ENCODE measurements around the gene XCR1. TPM values are rescaled to one million over a fixed set of nuclear protein-coding genes. Genes with fewer than 3 reads are reported as not detected.

Gene XCR1
- total RNA-seq, 1 experiment from 2014 or later, result not detected

- TF ChIP-seq JUND (IDR thresholded peaks at IDR 0.05) (no peak), CTCF (IDR thresholded peaks at IDR 0.05 in 2 of 3, conservative IDR thresholded peaks at IDR 0.05 in 1 of 3; ENCODE audit: borderline replicate concordance in 1 of 3, insufficient read depth in 1 of 3, low read depth in 2 of 3, low read length in 2 of 3) (no peak)
Observed at GRCh38 chr3:45988804-45989203, 38.5 kb downstream of the XCR1 start (continued).

GRCh38 chr3:45988362-45988761 is 38.9 kb downstream of the XCR1 start:
- H3K27ac ChIP-seq (ENCODE audit: low read depth, low read length), result no peak overlapping the region
- no peak for ATAC-seq
- H3K79me2 ChIP-seq (ENCODE audit: insufficient read depth, low read length), result peaks cover 45% of the 10 kb centered on the region
- DNase-seq (ENCODE audit: low read depth, low spot score), result no peak
- no peak overlapping the region for H3K9ac ChIP-seq (ENCODE audit: low read length)
- no peaks in the 10 kb centered on the region for H3K27me3 ChIP-seq (ENCODE audit: insufficient read depth, low read length)
- H3K4me3 ChIP-seq (replicated peaks in 1 of 2; ENCODE audit: low read depth in 1 of 2, low read length in 2 of 2), result no peak overlapping the region
- no peaks in the 10 kb centered on the region for H3K9me3 ChIP-seq (ENCODE audit: control insufficient read depth in 1 of 2, insufficient read depth in 1 of 2, low read depth in 1 of 2, low read length in 2 of 2)
- no peaks in the 10 kb centered on the region for H3K9me2 ChIP-seq (ENCODE audit: insufficient read depth)
- intact Hi-C loops (cut with micrococcal nuclease), result no loop called here
- H2AFZ ChIP-seq (ENCODE audit: low read depth, low read length, poor library complexity, severe bottlenecking), result no peak overlapping the region
- ChIA-PET POLR2A (no interaction called here), CTCF (no interaction called here), RAD21 (ENCODE audit: low non-redundant PET in 1 of 2, low total read pairs in 2 of 2, uncharacterized antibody in 2 of 2, unreplicated experiment in 2 of 2) (no interaction called here)
- peaks cover 6 to 15% of the 10 kb centered on the region in 2 experiments; a peak in 1 of 4 replicates for H3K36me3 ChIP-seq (ENCODE audit: control insufficient read depth in 1 of 2, insufficient read depth in 2 of 2, low read length in 2 of 2)
- no peaks in the 10 kb centered on the region for H4K20me1 ChIP-seq (ENCODE audit: insufficient read depth)
- peaks cover 0 to 25% of the 10 kb centered on the region in 2 experiments; a peak in 2 of 4 replicates for H3K4me1 ChIP-seq (ENCODE audit: control insufficient read depth in 1 of 2, insufficient read depth in 2 of 2, low read length in 2 of 2)
- H3K4me2 ChIP-seq (ENCODE audit: low read length), result no peak overlapping the region
- no peak for TF ChIP-seq YY1 (IDR thresholded peaks at IDR 0.05; ENCODE audit: extremely low read depth, insufficient replicate concordance, low read depth, low read length)
- TF ChIP-seq JUND (IDR thresholded peaks at IDR 0.05), result no peak
- TF ChIP-seq MAX (IDR thresholded peaks at IDR 0.05), result no peak
- no peak for TF ChIP-seq ZBTB33 (IDR thresholded peaks at IDR 0.05; ENCODE audit: extremely low read depth, insufficient replicate concordance, low read length)
- no peak for TF ChIP-seq CBX3 (IDR thresholded peaks at IDR 0.05; ENCODE audit: low read depth)
- TF ChIP-seq FOSL1 (IDR thresholded peaks at IDR 0.05; ENCODE audit: low read depth), result no peak
- TF ChIP-seq EGR1 (IDR thresholded peaks at IDR 0.05; ENCODE audit: low read depth), result no peak
- no TSS peak for BruUV-seq (replicated peaks)

All from HCT116 (cell line).